SU-DHL-6 (cell line): ENCODE data around the gene PAPSS1.

Source experiments
- H2AFZ ChIP-seq: fragments of 200-600 bp; sonication (generic); 2 replicates; pipeline ENCODE4 v1.6.1; 2014; ENCODE audit warnings: low read depth, mild to moderate bottlenecking, moderate library complexity, mixed read lengths, antibody characterized with exemption, low read length; ENCODE audit not compliant: severe bottlenecking
- H3F3A ChIP-seq: fragments of 200-600 bp; shearing (Covaris generic); 2 replicates; pipeline ENCODE4 v1.6.0; 2016; ENCODE audit warnings: antibody characterized with exemption, mild to moderate bottlenecking; ENCODE audit not compliant: insufficient read depth
- H3K27ac ChIP-seq: fragments of 200-600 bp; sonication (generic); 2 replicates; pipeline ENCODE4 v1.5.1; 2016; ENCODE audit warnings: low read depth, mild to moderate bottlenecking, low read length, moderate library complexity, mixed read lengths
- H3K27me3 ChIP-seq: fragments of 200-600 bp; sonication (generic), shearing (Covaris generic); 2 replicates; pipeline ENCODE4 v1.6.0; 2014; ENCODE audit warnings: mild to moderate bottlenecking, low read length
- H3K36me3 ChIP-seq: fragments of 200-600 bp; sonication (generic); 2 replicates; pipeline ENCODE4 v1.6.1; 2014; ENCODE audit warnings: mild to moderate bottlenecking, low read length, mixed read lengths
- H3K4me2 ChIP-seq: fragments of 300-600, 200-600 bp; shearing (Covaris generic), sonication (generic); 2 replicates; pipeline ENCODE4 v1.6.0; 2014; ENCODE audit warnings: low read length, low read depth, mild to moderate bottlenecking; ENCODE audit not compliant: poor library complexity, severe bottlenecking
- H3K4me3 ChIP-seq: fragments of 200-600 bp; sonication (generic); 2 replicates; pipeline ENCODE4 v1.5.1; 2014; ENCODE audit warnings: antibody characterized with exemption, low read length, mild to moderate bottlenecking, mixed read lengths; ENCODE audit not compliant: insufficient read depth, poor library complexity, severe bottlenecking
- H3K79me2 ChIP-seq: fragments of 200-600 bp; sonication (generic); 2 replicates; pipeline ENCODE4 v1.6.1; 2014; ENCODE audit warnings: mild to moderate bottlenecking, low read length, moderate library complexity; ENCODE audit not compliant: insufficient read depth
- H3K9ac ChIP-seq: fragments of 200-600 bp; sonication (generic); 2 replicates; pipeline ENCODE4 v1.7.0; 2014; ENCODE audit warnings: mild to moderate bottlenecking, low read length
- H3K9me2 ChIP-seq: fragments of 200-600 bp; sonication (generic); replicated peaks from 2 replicates; pipeline ENCODE4 v1.6.1; 2014; ENCODE audit warnings: low read length; ENCODE audit not compliant: insufficient read depth
- H3K9me3 ChIP-seq: fragments of 200-600 bp; sonication (generic); 2 replicates; pipeline ENCODE4 v1.6.1; 2014; ENCODE audit warnings: low read length, mixed read lengths; ENCODE audit not compliant: insufficient read depth
- H4K20me1 ChIP-seq: fragments of 200-600 bp; sonication (generic); 2 replicates; pipeline ENCODE4 v1.6.1; 2014; ENCODE audit warnings: low read depth, mild to moderate bottlenecking, antibody characterized with exemption, low read length, moderate library complexity, mixed read lengths
- CTCF ChIP-seq: fragments of 200-600 bp; sonication (generic); IDR thresholded peaks from one replicate; pipeline ENCODE4 v1.5.1; 2017; ENCODE audit warnings: antibody characterized with exemption, mild to moderate bottlenecking, low read length, moderate library complexity; ENCODE audit not compliant: insufficient read depth, poor library complexity, severe bottlenecking
- EZH2phosphoT487 ChIP-seq: fragments of 200-600 bp; sonication (generic), shearing (Covaris generic); conservative IDR thresholded peaks from 2 replicates; pipeline ENCODE4 v1.6.1; 2018; ENCODE audit warnings: mild to moderate bottlenecking, antibody characterized with exemption, low read length, moderate library complexity, mixed read lengths

The PAPSS1 gene

GRCh38 chr4:107630185-107630705, 89.8 kb downstream of the PAPSS1 start:
- no peaks in the 10 kb centered on the region for H3K9me3 ChIP-seq
- no peak overlapping the region for H3K27ac ChIP-seq
- TF ChIP-seq EZH2phosphoT487 (no peak), CTCF (no peak)
- no peaks in the 10 kb centered on the region for H3F3A ChIP-seq
- H3K4me2 ChIP-seq: no peak overlapping the region
- no peaks in the 10 kb centered on the region for H3K9me2 ChIP-seq
- no peaks in the 10 kb centered on the region for H4K20me1 ChIP-seq
- no peak overlapping the region for H3K9ac ChIP-seq
- no peaks in the 10 kb centered on the region for H3K79me2 ChIP-seq
- no peak overlapping the region for H2AFZ ChIP-seq
- H3K36me3 ChIP-seq: no peaks in the 10 kb centered on the region
- no peaks in the 10 kb centered on the region for H3K27me3 ChIP-seq
- H3K4me3 ChIP-seq: no peak overlapping the region

- H2AFZ ChIP-seq: no peak overlapping the region
- no peaks in the 10 kb centered on the region for H3K79me2 ChIP-seq
- no peaks in the 10 kb centered on the region for H3K27me3 ChIP-seq
- no peak overlapping the region for H3K9ac ChIP-seq
- no peak overlapping the region for H3K27ac ChIP-seq
- H3K4me3 ChIP-seq: no peak overlapping the region
- H3K36me3 ChIP-seq: no peaks in the 10 kb centered on the region
- H3K9me2 ChIP-seq: no peaks in the 10 kb centered on the region
- no peaks in the 10 kb centered on the region for H3K9me3 ChIP-seq
- no peaks in the 10 kb centered on the region for H3F3A ChIP-seq
- TF ChIP-seq CTCF: no peak
- no peak for TF ChIP-seq EZH2phosphoT487
- H4K20me1 ChIP-seq: no peaks in the 10 kb centered on the region
- no peak overlapping the region for H3K4me2 ChIP-seq
Observed at GRCh38 chr4:107629318-107629717, 90.7 kb downstream of the PAPSS1 start.

GRCh38 chr4:107625391-107625902, 94.6 kb downstream of the PAPSS1 start:
- H3K36me3 ChIP-seq: no peaks in the 10 kb centered on the region
- H3K9me2 ChIP-seq: no peaks in the 10 kb centered on the region
- no peak overlapping the region for H3K27ac ChIP-seq
- TF ChIP-seq CTCF (no peak), EZH2phosphoT487 (no peak)
- no peak overlapping the region for H3K9ac ChIP-seq
- no peaks in the 10 kb centered on the region for H3K9me3 ChIP-seq
- H3K27me3 ChIP-seq: no peaks in the 10 kb centered on the region
- no peaks in the 10 kb centered on the region for H3K79me2 ChIP-seq
- H3K4me2 ChIP-seq: no peak overlapping the region
- H2AFZ ChIP-seq: no peak overlapping the region
- no peak overlapping the region for H3K4me3 ChIP-seq
- H4K20me1 ChIP-seq: no peaks in the 10 kb centered on the region
- H3F3A ChIP-seq: no peaks in the 10 kb centered on the region
